Activated T-helper 1 cell treated with anti-CD3 and anti-CD28 coated beads, Interleukin-12 subunit alpha, Interleukin-12 subunit beta, Interleukin-2, Interleukin-4 antibody, amounts not matched to agents 30 ng/mL and 10 ng/mL and 1 ng/mL, durations not matched to agents 14 hours and 24 hours and 36 hours (primary cell): ENCODE data around the gene ZC3H18. TPM values are rescaled to one million over a fixed set of nuclear protein-coding genes. Genes with fewer than 3 reads are reported as not detected.

Source experiments
- DNase-seq: peaks from one replicate; pipeline ENCODE4 v3.0.0; 2021; ENCODE audit warnings: low spot score
- H3K27ac Mint-ChIP-seq: one replicate; pipeline ENCODE4 v1.8.0; 2021; ENCODE audit warnings: mild to moderate bottlenecking, mixed read lengths
- H3K27me3 Mint-ChIP-seq: one replicate; pipeline ENCODE4 v1.8.0; 2022; ENCODE audit warnings: mild to moderate bottlenecking, moderate library complexity, mixed read lengths; ENCODE audit not compliant: insufficient read depth
- H3K36me3 Mint-ChIP-seq: one replicate; pipeline ENCODE4 v1.8.0; 2021; ENCODE audit warnings: low read depth, mixed read lengths
- H3K4me1 Mint-ChIP-seq: one replicate; pipeline ENCODE4 v1.8.0; 2021; ENCODE audit warnings: low read depth, mixed read lengths
- H3K4me3 Mint-ChIP-seq: one replicate; pipeline ENCODE4 v1.8.0; 2021; ENCODE audit warnings: mild to moderate bottlenecking, moderate library complexity, mixed read lengths
- H3K9me3 Mint-ChIP-seq: one replicate; pipeline ENCODE4 v1.8.0; 2021; ENCODE audit warnings: mixed read lengths
- intact Hi-C: fragments of 100-400 bp; cut with micrococcal nuclease; formaldehyde crosslinking; loops from one replicate; pipeline ENCODE4 v1.15.1; 2024
- total RNA-seq: library from RNA; stranded (reverse); gene quantifications from 2 replicates; pipeline ENCODE4 v1.2.3, GENCODE V29; 2022

ZC3H18 gene
- total RNA-seq = 115 and 116 TPM in 2 replicates

DNA sequence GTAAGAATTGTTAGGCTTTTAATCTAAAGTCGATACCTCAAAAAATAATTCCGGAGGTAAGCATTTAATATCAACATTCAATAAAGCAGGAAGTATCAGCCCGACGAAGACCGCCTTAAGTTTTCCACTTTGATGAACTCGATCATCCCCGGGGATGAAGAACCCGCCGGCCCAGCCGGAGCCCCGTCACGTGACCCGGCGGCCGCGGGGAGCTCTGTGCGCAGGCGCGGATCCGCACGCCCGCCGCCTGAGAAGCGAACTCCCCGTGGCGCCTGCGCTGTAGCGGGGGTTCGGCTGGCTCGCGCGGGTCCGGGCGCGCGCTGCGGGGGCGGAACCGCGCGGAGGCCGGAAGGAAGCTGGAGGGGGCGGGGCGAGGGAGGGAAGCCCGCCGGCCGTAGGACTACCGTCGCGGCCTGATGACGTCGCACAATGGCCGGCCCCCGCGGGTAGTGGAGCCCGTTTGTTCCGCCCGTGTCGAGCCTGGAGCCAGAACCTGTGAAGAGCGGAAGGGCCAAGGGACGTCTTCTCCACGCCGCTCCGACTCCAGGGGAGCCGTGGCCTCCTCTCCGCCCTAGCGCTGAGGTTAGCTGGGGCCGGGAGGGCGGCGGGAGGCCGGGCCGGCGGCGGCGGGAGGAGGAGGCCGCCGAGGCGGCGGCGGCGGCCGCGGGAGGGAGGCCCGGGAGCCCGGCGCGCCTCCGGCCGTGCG, at the start of gene ZC3H18:
ZC3H18 (plus strand) TSS at position 419 of the 706 bp plus-strand sequence. CDS start 6,721 bp downstream, outside the sequence.
- intact Hi-C loops = loop anchor here (1.0 to 5.0 kb wide), 9 partner anchors 36 to 804 kb away; partner anchors contain the start of genes BANP, CTU2, CYBA and RNF166
- Mint-ChIP-seq H3K4me1 (peaks cover 40% of the 10 kb centered on the region), H3K36me3 (peaks cover 6% of the 10 kb centered on the region), H3K27ac (peak within 1 kb of the TSS; percentile 86), H3K9me3 (no peaks in the 10 kb centered on the region), H3K4me3 (peak within 1 kb of the TSS; percentile 92), H3K27me3 (no peaks in the 10 kb centered on the region)
- DNase-seq = peak; percentile 96

DNA sequence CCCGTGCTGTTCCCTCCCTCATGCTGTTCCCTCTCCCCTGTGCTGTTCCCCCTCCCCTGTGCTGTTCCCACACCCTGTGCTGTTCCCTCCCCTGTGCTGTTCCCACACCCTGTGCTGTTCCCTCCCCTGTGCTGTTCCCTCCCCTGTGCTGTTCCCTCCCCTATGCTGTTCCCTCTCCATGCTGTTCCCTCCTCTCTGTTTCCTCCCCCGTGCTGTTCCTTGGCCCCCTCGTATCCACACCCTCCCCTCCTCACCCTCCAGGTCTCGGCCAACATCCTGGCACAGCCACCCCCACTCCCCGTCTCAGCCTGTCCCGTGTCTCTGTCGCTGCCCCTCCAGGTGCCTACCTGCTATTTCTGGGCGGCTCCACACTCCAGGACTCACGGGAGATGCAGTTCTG, 48.5 kb upstream of the ZC3H18 start:
- Mint-ChIP-seq H3K36me3 (peaks cover 2% of the 10 kb centered on the region), H3K27me3 (no peaks in the 10 kb centered on the region)

DNA sequence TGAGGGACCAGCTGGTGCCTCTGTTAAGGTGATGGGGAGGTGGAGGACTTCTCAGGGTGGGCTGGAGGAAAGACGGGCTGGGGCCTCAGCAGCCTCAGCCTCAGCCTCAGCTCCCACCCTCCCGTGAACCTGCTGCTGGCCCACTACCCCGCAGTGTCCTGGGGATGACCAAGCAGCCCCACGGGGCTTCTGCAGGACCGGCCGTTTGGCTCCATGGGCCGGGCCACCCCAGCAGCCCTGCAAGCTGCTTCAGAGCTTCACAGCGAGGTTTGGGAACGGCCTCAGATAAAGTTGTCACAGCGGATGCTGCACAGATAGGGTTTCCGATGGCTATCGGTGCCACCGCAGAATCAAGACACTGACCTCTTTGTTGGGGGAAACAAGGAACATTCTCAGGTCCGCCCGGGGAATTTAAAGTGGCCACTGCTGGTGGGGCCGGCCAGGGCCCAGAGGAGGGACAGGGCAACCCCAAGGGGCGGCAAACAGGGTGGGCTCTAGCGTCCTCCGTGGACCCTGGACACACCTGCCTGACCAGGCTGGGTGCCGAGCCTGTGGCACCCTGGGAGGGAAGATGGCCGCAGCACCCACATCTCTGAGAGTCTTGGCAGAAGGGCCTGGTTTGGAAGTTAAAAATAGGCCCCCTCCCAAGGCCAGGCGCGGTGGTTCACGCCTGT, 47.8 kb upstream of the ZC3H18 start:
- H3K27me3 Mint-ChIP-seq = no peaks in the 10 kb centered on the region
- H3K9me3 Mint-ChIP-seq = peaks cover 8% of the 10 kb centered on the region
- H3K4me1 Mint-ChIP-seq = no peaks in the 10 kb centered on the region
- no peak overlapping the region for H3K27ac Mint-ChIP-seq
- no peak for DNase-seq
- intact Hi-C loops = no loop called here
- H3K4me3 Mint-ChIP-seq = no peak overlapping the region
- peaks cover 2% of the 10 kb centered on the region for H3K36me3 Mint-ChIP-seq

More for the DNA sequence above, 48.5 kb upstream of the ZC3H18 start:
- peaks cover 8% of the 10 kb centered on the region for H3K9me3 Mint-ChIP-seq
- no peaks in the 10 kb centered on the region for H3K4me1 Mint-ChIP-seq
- no peak for DNase-seq
- no peak overlapping the region for H3K27ac Mint-ChIP-seq
- intact Hi-C loops = no loop called here
- no peak overlapping the region for H3K4me3 Mint-ChIP-seq

DNA sequence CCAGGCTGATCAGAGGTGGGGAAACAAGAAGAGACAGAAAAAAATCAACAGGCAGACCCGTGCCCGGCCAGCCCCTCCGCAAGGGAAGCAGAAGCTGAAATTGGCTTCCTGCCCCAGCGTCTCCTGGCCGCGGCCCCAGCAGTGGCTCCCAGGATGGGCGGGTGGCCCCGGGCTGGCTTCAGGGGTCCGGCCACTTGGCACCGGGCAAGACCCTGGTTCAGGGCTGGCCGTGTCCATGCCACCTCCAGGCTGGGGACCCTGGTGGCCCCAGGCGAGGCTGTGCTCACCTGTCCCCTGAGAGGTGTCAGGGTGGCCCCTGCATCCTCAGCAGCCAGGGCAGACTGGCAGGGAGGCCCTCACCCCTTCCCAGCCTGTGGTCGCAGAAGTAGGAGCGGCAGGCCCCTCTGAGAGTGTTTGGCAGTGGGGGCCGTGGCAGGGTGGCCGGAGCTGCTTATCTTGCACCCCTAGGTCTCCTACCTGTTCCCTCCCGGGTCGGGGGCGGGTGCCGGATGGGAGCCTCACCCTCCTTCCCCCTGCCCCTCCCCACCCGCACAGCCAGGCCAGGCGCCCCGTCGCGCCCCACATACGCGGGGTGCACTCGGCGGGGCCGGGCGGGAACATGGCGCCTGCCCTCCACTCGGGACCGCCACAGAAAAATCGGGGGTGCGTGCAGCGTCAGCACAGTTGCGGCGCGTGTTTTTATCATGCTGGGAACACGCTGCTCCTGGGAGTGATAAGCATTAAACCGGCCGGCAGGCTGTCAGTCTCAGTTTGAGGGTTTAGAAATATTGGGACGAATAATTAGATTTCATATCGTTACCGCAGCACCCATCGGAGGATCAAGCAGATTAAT, 46.7 kb upstream of the ZC3H18 start:
- intact Hi-C loops = no loop called here
- Mint-ChIP-seq H3K27ac (no peak overlapping the region), H3K36me3 (peaks cover 2% of the 10 kb centered on the region), H3K4me3 (no peak overlapping the region), H3K27me3 (no peaks in the 10 kb centered on the region), H3K4me1 (no peaks in the 10 kb centered on the region), H3K9me3 (peaks cover 4% of the 10 kb centered on the region)
- no peak for DNase-seq

DNA sequence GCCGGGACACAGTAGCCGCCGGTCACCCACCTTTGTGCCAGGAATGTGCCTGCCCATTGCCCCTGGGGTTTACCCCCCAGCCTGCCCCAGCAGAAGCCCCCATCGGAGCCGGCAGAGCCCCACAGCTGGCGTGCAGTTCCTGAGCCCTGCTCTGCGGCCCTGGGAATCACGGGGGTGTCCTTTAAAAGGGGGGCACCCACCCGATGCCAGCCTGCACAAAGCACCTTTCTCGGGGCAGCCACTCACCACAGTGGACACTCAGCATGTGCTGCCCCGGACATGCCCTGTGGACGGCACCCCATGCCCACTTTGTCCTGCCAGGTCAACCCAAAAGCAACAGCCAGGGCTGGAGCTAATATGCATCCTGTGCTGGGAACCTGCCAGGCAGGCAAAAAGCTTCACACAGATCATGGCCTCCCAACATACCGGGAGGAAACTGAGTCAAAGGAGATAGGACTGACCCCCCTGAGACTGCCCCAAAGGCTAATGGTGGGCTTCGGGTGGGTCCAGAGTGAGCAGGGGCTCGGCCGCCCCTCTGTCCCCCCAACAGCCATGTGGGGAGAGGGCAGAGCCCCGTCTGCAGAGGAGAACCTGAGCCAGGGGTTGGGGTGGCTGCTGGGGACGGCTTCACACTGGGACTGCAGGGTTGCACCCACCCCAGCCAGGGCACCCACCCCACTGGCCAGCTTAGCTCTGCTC, 45.8 kb upstream of the ZC3H18 start:
- H3K27me3 Mint-ChIP-seq = no peaks in the 10 kb centered on the region
- no peaks in the 10 kb centered on the region for H3K4me1 Mint-ChIP-seq

DNA sequence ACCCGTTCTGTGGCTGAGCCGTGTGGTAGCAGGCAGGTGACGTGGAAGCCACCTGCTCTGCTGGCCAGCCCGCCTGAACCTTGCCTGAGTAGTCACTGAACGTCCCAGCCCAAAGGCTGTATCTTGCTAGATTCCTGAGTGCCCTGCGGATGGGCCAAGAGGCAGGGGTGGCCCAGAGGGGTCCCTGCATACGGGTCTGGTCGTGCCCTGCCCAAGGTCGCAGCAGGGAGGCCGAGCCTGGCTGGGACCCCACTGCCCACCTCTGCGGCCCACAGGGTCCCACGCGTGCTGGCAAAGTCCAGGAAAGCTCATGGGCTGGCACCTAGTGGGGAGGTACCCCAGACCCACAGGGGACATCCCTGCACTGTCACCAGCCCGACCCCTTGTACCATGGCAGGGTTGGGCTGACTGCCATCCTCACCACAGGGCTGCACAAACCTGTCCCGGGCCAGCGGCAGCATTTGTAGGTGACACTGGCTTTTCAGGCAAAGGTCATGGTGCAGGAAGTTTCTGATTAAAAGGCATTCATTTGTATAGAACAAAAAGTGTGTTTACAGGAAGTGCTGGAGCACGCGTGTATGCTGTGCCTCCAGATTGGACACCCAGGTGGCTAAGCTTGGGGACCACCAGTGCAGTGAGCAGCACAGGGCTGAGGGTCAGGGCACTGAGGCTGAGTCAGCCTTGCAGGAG, 45.1 kb upstream of the ZC3H18 start:
- H3K27ac Mint-ChIP-seq = no peak overlapping the region
- H3K27me3 Mint-ChIP-seq = no peaks in the 10 kb centered on the region
- H3K36me3 Mint-ChIP-seq = no peaks in the 10 kb centered on the region
- H3K4me1 Mint-ChIP-seq = no peaks in the 10 kb centered on the region
- DNase-seq = no peak
- H3K4me3 Mint-ChIP-seq = no peak overlapping the region
- no peaks in the 10 kb centered on the region for H3K9me3 Mint-ChIP-seq
- intact Hi-C loops = loop anchor here (5.0 kb wide), 1 partner anchor 37 kb away; no protein-coding TSS in a partner anchor

More for the DNA sequence above, 45.8 kb upstream of the ZC3H18 start:
- no peaks in the 10 kb centered on the region for H3K36me3 Mint-ChIP-seq
- H3K9me3 Mint-ChIP-seq = no peaks in the 10 kb centered on the region
- no peak overlapping the region for H3K27ac Mint-ChIP-seq
- no peak overlapping the region for H3K4me3 Mint-ChIP-seq
- intact Hi-C loops = no loop called here
- DNase-seq = no peak

DNA sequence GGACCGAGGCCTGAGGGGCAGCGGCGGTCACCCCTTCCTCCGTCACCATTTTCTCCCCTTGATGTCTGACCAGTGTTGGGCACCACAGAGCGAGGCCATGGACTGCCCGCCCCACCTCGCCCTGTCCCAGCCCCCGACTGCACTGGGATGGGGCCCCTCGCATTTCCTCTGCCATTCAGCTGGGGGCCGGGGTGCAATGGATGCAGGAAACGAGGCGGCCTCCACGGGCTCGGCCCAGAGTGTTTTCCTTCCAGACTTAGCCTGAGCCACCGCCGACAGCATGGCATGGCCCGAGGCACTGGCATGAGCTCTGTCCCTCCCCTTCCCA, 44.6 kb upstream of the ZC3H18 start:
- intact Hi-C loops = loop anchor here (5.0 kb wide), 1 partner anchor 37 kb away; no protein-coding TSS in a partner anchor
- H3K27me3 Mint-ChIP-seq = no peaks in the 10 kb centered on the region
- H3K36me3 Mint-ChIP-seq = no peaks in the 10 kb centered on the region
- no peaks in the 10 kb centered on the region for H3K4me1 Mint-ChIP-seq
- no peak overlapping the region for H3K27ac Mint-ChIP-seq
- no peak for DNase-seq
- no peak overlapping the region for H3K4me3 Mint-ChIP-seq
- no peaks in the 10 kb centered on the region for H3K9me3 Mint-ChIP-seq

DNA sequence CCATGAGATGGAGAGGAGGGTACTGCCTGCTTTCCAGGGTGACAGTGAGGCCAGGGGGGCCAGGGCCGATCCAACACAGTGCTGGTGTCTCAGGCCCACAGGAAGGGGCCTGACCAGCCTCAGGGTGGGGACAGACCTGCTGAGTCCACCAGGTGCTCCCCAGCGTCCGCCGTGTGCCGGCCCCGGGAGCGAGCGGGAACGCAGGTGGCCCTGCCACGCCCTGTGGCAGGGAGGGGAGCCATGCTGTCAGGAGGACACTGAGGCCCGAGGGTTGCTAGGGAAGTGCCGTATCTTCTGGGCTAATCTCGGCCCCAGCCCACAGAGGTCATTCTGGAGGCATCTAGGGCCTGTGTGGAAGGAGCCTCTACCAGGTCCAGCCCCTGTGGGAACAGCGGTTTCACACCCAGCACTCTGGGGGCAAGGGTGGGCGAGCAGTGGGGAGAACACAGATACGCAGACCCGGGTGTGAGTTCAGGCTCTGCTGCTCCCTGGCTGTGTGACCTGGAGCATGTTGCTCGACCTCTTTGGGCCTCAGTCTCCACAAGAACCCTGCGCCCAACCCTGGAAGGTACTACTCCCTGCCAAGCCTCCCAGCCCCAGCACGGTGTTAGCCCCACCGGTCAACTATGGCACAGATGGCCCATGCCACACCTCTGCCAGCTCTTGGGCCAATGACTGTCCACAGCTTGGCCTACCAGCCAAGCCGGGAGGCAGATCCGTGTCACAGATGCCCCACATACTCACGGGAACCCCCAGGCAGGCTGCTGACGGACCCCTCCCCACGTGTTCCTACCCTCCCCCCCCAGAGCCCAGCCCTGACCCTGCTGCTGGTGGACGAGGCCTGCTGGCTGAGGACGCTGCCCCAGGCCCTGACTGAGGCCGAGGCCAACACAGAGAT, 43.9 kb upstream of the ZC3H18 start:
- H3K9me3 Mint-ChIP-seq = no peaks in the 10 kb centered on the region
- no peak overlapping the region for H3K27ac Mint-ChIP-seq
- intact Hi-C loops = loop anchor here (5.0 kb wide), 1 partner anchor 36 kb away; no protein-coding TSS in a partner anchor
- no peaks in the 10 kb centered on the region for H3K36me3 Mint-ChIP-seq
- H3K27me3 Mint-ChIP-seq = no peaks in the 10 kb centered on the region
- no peaks in the 10 kb centered on the region for H3K4me1 Mint-ChIP-seq
- H3K4me3 Mint-ChIP-seq = no peak overlapping the region
- DNase-seq = no peak

DNA sequence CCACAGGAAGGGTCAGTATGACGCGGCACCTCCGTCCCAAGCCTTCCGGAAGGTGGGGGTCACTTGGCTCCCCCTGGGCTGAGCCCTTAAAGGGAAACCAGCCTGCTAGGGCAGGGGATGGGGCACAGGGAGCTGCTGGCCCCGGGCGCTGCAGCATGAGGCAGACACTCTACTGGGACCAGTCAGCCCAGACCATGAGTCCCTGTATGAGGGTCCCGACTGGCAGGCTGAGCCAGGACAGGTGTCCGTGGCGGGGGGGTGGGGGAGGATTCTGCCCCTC, 43.4 kb upstream of the ZC3H18 start:
- Mint-ChIP-seq H3K27ac (no peak overlapping the region), H3K27me3 (no peaks in the 10 kb centered on the region), H3K9me3 (no peaks in the 10 kb centered on the region), H3K4me1 (no peaks in the 10 kb centered on the region), H3K36me3 (no peaks in the 10 kb centered on the region), H3K4me3 (no peak overlapping the region)
- DNase-seq = no peak
- intact Hi-C loops = loop anchor here (1.0 to 5.0 kb wide), 2 partner anchors 35 to 84 kb away; no protein-coding TSS in a partner anchor

DNA sequence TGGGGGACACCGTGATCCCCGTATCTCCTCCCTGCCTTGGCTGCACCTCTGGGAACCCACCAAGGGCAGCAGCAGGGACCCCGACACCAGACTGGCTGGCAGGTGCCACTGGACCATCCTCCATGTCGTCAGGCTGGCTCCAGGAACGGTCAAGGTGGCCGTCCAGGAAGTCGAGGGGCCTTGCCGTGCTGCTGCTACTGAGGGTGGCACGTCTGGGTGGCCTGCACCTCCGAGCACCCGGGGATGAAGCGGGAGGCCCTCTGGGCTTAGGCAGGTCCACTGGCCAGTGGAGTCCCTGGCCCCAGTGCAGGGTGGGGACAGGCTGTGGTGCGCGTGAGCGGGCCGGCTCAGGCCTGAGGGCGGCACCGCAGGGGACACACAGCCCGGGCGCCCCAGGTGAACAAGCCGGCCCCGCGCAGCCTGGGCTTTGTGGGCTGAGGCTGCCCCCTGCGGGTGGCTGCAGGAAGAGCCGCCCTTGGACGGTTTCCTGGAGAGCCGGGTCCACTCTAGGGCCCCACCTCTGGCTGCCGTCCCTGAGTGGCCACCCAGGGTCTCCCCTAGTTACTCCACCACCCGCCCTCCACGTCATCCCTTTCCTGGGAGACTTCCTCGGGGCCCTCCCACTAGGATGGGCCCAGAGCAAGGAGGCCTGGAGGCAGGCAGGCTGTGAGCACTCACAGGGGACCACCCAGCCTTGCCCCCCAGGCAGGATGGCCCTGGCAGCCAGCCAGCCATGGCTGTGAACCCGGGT, 42.8 kb upstream of the ZC3H18 start:
- Mint-ChIP-seq H3K9me3 (no peaks in the 10 kb centered on the region), H3K36me3 (no peaks in the 10 kb centered on the region), H3K4me1 (no peaks in the 10 kb centered on the region), H3K4me3 (no peak overlapping the region), H3K27ac (no peak overlapping the region), H3K27me3 (no peaks in the 10 kb centered on the region)
- peak; percentile 37 for DNase-seq
- intact Hi-C loops = loop anchor here (1.0 to 5.0 kb wide), 2 partner anchors 35 to 84 kb away; no protein-coding TSS in a partner anchor
